GM10266 (cell line): ENCODE data around the gene TNFRSF14.
"Not testable (repeated sequence)": the region's sequence is repeated elsewhere in the genome, so short reads cannot be mapped to it uniquely, and the experiment has no call there.

Experiments
- DNase-seq: peaks from one replicate; pipeline ENCODE4 v3.0.0; 2012; ENCODE audit errors: extremely low spot score
- CTCF ChIP-seq: IDR thresholded peaks from 2 replicates; pipeline ENCODE4 v1.5.1; 2012; ENCODE audit warnings: mild to moderate bottlenecking, low read depth; ENCODE audit not compliant: control insufficient read depth, insufficient read depth; ENCODE audit errors: missing control alignments

Gene TNFRSF14

GRCh38 chr1:2564006-2564814, 8.0 kb downstream of the TNFRSF14 start:
- DNase-seq = no peak
- TF ChIP-seq CTCF = no peak

DNA sequence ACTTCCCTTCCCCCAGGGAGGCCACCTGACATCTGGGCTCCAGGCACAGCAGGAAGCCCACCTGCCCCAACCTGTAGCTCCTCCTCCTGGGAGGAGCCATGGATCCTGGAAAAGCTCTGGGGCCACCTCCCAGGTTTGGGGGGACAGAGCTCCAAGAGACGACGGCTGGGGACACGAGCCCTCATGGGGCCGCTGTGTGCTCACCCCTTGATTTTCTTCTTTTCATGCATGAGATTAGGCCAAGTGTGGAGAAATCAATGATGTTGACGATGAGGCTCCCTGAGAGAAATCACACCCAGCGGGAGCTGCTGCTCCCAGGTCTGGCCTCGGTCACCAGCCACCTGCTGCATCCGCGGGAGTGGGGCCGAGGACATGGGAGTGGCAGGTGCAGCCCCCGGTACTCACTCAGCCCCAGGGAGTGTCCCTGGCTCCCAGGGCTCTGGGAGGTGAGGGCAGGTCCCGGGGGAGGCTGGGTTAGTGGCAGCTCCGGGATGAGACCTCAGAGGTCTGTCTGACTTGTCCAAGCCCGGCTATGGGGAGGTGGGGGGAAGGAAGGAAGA, 8.7 kb downstream of the TNFRSF14 start:
- no peak for DNase-seq
- TF ChIP-seq CTCF = no peak

DNA sequence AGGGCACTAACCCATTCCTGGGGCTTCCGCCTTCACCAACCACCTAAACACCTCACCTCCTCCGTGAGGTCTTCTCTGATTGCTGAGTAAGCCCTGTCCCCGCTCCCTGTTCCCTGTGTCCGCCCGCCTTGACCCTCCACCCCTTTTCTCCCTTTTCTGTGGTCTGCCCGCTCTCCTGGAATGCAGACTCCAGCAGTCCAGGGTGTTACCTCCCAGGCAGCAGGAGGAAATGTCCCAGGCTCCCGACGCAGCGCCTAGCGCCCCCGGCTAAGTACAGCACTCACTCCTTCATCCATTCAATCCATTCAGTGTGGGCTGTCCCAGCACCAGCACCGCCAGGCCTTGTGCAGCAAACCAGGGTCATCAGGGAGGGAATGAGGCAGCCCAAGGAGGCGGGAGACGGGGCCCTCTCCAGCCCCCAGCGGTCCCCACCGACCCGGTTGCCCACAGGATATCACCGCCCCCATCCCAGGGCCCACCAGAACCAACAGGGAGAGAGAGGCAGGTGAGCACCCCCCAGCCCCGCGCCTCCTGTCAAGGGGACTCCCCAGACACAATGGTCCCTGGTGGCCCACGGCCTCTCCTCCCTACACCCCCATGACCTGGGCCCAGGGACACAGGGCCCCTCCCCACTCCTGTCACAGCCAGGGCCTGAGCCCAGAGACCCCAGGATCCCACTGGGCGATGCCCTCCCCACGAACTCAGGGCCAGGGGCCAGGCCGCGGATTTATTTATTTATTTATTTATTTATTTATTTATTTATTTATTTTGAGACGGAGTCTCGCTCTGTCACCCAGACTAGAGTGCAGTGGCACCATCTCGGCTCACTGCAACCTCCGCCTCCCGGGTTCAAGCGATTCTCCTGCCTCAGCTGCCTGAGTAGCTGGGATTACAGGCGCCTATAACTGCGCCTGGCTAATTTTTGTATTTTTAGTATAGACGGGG, 10.2 kb downstream of the TNFRSF14 start:
- no peak for TF ChIP-seq CTCF
- DNase-seq = no peak

DNA sequence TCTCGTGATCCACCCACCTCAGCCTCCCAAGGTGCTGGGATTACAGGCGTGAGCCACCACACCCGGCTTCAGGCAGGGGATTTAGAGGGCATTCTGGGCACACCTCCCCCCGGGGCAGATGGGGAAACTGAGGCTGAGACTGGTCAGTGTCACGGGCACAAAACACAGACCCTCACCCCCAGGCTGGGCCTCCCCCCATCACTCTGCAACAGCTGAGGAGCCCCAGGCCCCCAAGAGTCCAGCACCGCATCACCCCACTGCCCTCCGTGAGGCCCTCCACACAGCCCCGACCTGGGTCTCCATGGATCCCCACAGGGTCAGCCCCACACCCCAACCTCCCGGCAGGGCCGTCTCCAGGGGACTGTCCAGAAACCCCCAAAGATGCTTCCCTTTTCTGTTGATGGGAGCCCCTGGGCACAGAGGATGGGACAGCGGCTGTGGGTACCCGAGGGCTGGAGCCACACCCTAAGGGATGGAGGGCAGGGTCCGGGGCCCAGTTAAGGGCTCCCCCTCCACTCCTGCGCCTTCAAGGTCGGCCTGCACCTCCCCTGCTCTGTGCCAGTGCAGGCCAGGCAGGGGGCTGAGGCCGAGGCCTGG, 11.0 kb downstream of the TNFRSF14 start:
- no peak for TF ChIP-seq CTCF
- no peak for DNase-seq

GRCh38 chr1:2568187-2568816, 12.1 kb downstream of the TNFRSF14 start:
- DNase-seq = not testable (repeated sequence)

- no peak for TF ChIP-seq CTCF
- no peak for DNase-seq
These were observed 12.9 kb downstream of the TNFRSF14 start for GRCh38 chr1:2569060-2569459.

- not testable (repeated sequence) for DNase-seq
These were observed 13.5 kb downstream of the TNFRSF14 start for GRCh38 chr1:2569703-2570102.
